DMS53 treated with DMSO at 0.1 percent for 48 hours (cell line): ENCODE results near the gene PODXL.

ENCODE experiments used
- DNase-seq: peaks from one replicate; lab custom pipeline; 2025; ENCODE audit not compliant: unreplicated experiment; lab: John Stamatoyannopoulos, UW

PODXL gene

GRCh38 chr7:131455001-131455400 is 101.4 kb downstream of the PODXL start:
- DNase-seq: no peak

- DNase-seq: no peak
These were observed 101.9 kb downstream of the PODXL start for GRCh38 chr7:131454498-131454897.
